Measurements from ENCODE around the gene ADAM10.
A peak's percentile ranks its signal among the peaks of the same experiment; 100 is the strongest.

ADAM10 gene

GRCh38 chr15:58771621-58772250 lies 22.2 kb upstream of the ADAM10 start (continued):
- TF ChIP-seq ZNF785 (tag by site-specific recombination; IDR thresholded peaks at IDR 0.05), result no peak
- TF ChIP-seq, protein P1, sequence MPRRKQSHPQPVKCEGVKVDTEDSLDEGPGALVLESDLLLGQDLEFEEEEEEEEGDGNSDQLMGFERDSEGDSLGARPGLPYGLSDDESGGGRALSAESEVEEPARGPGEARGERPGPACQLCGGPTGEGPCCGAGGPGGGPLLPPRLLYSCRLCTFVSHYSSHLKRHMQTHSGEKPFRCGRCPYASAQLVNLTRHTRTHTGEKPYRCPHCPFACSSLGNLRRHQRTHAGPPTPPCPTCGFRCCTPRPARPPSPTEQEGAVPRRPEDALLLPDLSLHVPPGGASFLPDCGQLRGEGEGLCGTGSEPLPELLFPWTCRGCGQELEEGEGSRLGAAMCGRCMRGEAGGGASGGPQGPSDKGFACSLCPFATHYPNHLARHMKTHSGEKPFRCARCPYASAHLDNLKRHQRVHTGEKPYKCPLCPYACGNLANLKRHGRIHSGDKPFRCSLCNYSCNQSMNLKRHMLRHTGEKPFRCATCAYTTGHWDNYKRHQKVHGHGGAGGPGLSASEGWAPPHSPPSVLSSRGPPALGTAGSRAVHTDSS (tag by site-specific recombination; IDR thresholded peaks at IDR 0.05), result peak; percentile 45
- TF ChIP-seq ZNF10 (tag by site-specific recombination; IDR thresholded peaks at IDR 0.05), result 0 out of 2 replicates have a peak, but pooled peaks have one; percentile 14
- TF ChIP-seq ZNF211 (tag by site-specific recombination; IDR thresholded peaks at IDR 0.05; ENCODE audit: low read depth), result no peak
- TF ChIP-seq ZNF157 (tag by site-specific recombination; IDR thresholded peaks at IDR 0.05), result no peak
- TF ChIP-seq ZNF366 (tag by site-specific recombination; conservative IDR thresholded peaks at IDR 0.05), result no peak
- TF ChIP-seq ZNF302 (tag by site-specific recombination; IDR thresholded peaks at IDR 0.05; ENCODE audit: low read depth), result no peak
- TF ChIP-seq ZNF560 (tag by site-specific recombination; IDR thresholded peaks at IDR 0.05; ENCODE audit: borderline replicate concordance), result no peak
- TF ChIP-seq ZNF354C (tag by site-specific recombination; IDR thresholded peaks at IDR 0.05; ENCODE audit: borderline replicate concordance, low read depth), result no peak
- no peak for TF ChIP-seq ZNF677 (tag by site-specific recombination; IDR thresholded peaks at IDR 0.05)
- TF ChIP-seq MEIS1 (CRISPR knock-in tag; IDR thresholded peaks at IDR 0.05; ENCODE audit: borderline replicate concordance), result no peak
- TF ChIP-seq ZNF549 (tag by site-specific recombination; IDR thresholded peaks at IDR 0.05), result no peak
- TF ChIP-seq ZXDB (tag by site-specific recombination; IDR thresholded peaks at IDR 0.05), result no peak

GRCh38 chr15:58770857-58771620 lies 21.5 kb upstream of the ADAM10 start, which contains the start of gene MINDY2:
Gene MINDY2 (plus strand): TSS chr15:58771302. CDS start chr15:58771396, 94 bp downstream.
- Histone ChIP-seq H3K4me1 (ENCODE audit: control insufficient read depth, insufficient read depth, low read length) (no peaks in the 10 kb centered on the region; the same call in 1 of the 2 replicates), H3K9me3 (ENCODE audit: control insufficient read depth, insufficient read depth, low read depth, low read length) (no peaks in the 10 kb centered on the region), H3K36me3 (ENCODE audit: control insufficient read depth in 2 of 2, insufficient read depth in 1 of 2, low read length in 2 of 2) (no peaks in the 10 kb centered on the region), H3K27ac (ENCODE audit: extremely low read depth, low read depth, low read length) (peak within 1 kb of the TSS; percentile 81), H3K4me3 (ENCODE audit: low read depth, low read length) (peak within 1 kb of the TSS; percentile 97)
- POLR2A ChIA-PET, result interaction anchor here (0.6 to 2.8 kb wide), 15 partner anchors 10 to 601 kb away, joined by 3 to 62 read pairs (median 4); partner anchors contain the start of genes ADAM10 and MYO1E
- CTCF ChIA-PET, result interaction anchor here (0.6 to 1.6 kb wide), 3 partner anchors 21 to 95 kb away, joined by 3 to 5 read pairs (median 4); partner anchors contain the start of gene ADAM10
- TF ChIP-seq ZNF362 (tag by site-specific recombination; IDR thresholded peaks at IDR 0.05) (no peak), KLF1 (tag by site-specific recombination; IDR thresholded peaks at IDR 0.05) (peak; percentile 97), ZNF776 (tag by site-specific recombination; IDR thresholded peaks at IDR 0.05; ENCODE audit: borderline replicate concordance) (no peak), OSR2 (tag by site-specific recombination; IDR thresholded peaks at IDR 0.05) (peak; percentile 73), ZBTB1 (tag by site-specific recombination; IDR thresholded peaks at IDR 0.05) (no peak), IKZF3 (tag by site-specific recombination; IDR thresholded peaks at IDR 0.05) (peak; percentile 87), EGR2 (tag by site-specific recombination; IDR thresholded peaks at IDR 0.05; ENCODE audit: low read depth) (peak; percentile 81), BCL11A (tag by site-specific recombination; IDR thresholded peaks at IDR 0.05; ENCODE audit: low read depth) (peak; percentile 43; the same call in 1 of the 2 replicates), KLF16 (tag by site-specific recombination; IDR thresholded peaks at IDR 0.05) (peak; percentile 59), ZNF24 (tag by site-specific recombination; IDR thresholded peaks at IDR 0.05) (0 out of 2 replicates have a peak, but pooled peaks have one; percentile 27), ZBTB8A (tag by site-specific recombination; IDR thresholded peaks at IDR 0.05) (peak; percentile 82), TCF7L2 (IDR thresholded peaks at IDR 0.05; ENCODE audit: borderline replicate concordance, low read depth, low read length) (peak; percentile 97), WT1 (tag by site-specific recombination; IDR thresholded peaks at IDR 0.05) (peak; percentile 54), YY1 (tag by site-specific recombination; IDR thresholded peaks at IDR 0.05) (peak; percentile 89), SCRT1 (tag by site-specific recombination; IDR thresholded peaks at IDR 0.05; ENCODE audit: borderline replicate concordance) (peak; percentile 52; the same call in 1 of the 2 replicates), ZBTB17 (tag by site-specific recombination; IDR thresholded peaks at IDR 0.05) (peak; percentile 55; the same call in 1 of the 2 replicates), HOXC10 (CRISPR knock-in tag; IDR thresholded peaks at IDR 0.05) (no peak), KLF9 (tag by site-specific recombination; IDR thresholded peaks at IDR 0.05; ENCODE audit: low read depth) (peak; percentile 99), YY2 (tag by site-specific recombination; IDR thresholded peaks at IDR 0.05) (peak; percentile 69), ZNF140 (tag by site-specific recombination; IDR thresholded peaks at IDR 0.05) (no peak), SP3 (tag by site-specific recombination; IDR thresholded peaks at IDR 0.05) (peak; percentile 76), ZNF132 (tag by site-specific recombination; IDR thresholded peaks at IDR 0.05; ENCODE audit: borderline replicate concordance) (no peak), ZNF48 (tag by site-specific recombination; IDR thresholded peaks at IDR 0.05) (no peak)

Measured in HEK293 (cell line).